Stimulated activated CD4-positive, alpha-beta T cell treated with anti-CD3 and anti-CD28 coated beads, Interleukin-12 subunit alpha, Interleukin-12 subunit beta, amount 100 ng/mL, for 4 hours (primary cell): ENCODE results near the gene TMCO1.
"Not testable (repeated sequence)": the region's sequence is repeated elsewhere in the genome, so short reads cannot be mapped to it uniquely, and the experiment has no call there.

Experiments used
- DNase-seq: peaks from one replicate; pipeline ENCODE4 v3.0.0-alpha.2; 2020

Gene TMCO1

DNA sequence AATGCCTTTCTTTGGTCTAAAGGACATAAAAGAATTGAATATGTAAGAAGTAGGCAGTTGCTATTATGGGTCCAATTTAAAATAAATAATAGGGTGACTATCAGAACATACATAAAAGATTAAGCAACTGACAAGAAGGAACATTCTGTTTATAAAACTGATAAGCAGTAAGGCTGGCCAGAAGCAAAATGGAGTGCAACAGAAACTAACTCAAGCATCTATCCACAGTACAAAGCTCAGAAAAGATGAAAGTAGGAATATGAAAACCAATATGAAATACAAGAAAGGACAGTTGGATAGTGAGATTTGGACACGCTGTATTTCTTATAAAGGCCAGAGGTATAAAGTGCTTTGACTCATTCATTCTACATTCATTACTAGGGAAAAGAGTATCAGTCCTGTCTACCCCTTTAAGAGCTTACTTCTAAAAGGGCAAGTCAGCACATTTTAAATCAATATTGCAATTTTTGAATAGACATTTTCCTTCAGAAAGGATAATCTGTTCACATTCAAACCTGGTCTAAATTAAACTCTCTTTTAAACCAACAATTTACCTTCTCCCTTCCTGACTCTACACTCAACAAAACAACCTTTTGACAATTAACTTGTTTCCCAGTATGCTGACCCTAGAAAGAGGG, 84.7 kb downstream of the TMCO1 start:
- DNase-seq = no peak

DNA sequence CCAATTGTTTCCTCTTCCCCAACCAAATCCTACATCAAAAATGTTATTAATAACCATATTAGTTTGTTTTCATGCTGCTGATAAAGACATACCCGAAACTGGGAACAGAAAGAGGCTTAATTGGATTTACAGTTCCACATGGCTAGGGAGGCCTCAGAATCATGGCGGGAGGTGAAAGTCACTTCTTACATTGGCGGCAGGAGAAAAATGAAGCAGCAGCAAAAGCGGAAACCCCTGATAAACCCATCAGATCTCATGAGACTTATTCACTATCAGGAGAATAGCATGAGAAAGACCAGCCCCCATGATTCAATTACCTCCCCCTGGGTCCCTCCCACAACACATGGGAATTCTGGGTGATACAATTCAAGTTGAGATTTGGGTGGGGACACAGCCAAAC, 87.9 kb downstream of the TMCO1 start:
- not testable (repeated sequence) for DNase-seq

DNA sequence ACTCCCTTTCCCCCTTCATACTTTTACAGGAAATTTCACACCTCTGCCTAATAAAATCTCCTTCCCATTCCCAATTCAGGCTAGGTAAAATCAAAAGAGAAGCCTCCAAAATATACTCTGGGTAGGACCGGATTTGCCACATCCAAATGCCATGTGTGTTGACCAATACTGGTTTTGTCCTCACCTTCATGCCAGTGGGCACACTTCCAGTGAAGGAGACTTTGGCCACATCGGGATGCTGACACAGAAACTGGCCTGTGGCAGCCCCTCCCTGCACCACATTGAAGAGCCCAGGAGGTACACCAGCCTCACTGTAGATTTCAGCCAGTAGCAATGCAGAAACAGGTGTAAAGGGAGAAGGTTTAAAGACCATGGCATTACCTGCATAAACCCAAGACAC, 88.4 kb downstream of the TMCO1 start:
- no peak for DNase-seq

DNA sequence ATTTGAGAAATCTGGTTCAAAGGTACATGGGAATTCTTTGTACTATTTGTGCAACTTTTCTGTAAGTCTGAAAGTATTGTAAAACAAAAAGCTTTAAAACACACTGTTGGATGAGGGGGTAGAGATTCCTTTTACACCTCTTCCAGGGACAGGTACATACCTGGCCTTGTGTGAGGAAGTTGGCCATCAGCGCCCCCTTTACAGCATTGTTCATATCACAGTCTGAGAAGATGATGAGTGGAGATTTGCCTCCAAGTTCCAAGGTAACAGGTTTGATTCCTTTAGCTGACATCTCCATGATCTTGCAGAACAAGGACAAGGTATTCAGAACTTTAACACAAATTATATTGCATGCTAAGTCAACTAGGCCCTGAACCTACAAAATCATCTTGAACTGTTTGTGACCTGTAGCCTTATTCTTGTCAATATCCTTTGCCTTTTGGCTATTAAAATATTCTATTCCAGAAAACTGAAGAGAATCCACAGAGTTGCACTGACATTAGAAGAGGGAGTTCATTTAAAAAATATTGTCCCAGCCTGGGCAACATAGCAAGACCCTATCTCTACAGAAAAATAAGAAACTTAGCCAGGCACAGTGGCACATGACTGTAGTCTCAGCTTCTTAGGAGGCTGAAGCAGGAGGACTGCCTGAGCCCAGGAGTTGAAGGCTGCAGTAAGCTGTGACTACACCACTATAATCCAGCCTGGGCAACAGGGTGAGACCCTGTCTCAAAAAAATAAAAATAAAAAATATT, 89.2 kb downstream of the TMCO1 start:
- DNase-seq = no peak

DNA sequence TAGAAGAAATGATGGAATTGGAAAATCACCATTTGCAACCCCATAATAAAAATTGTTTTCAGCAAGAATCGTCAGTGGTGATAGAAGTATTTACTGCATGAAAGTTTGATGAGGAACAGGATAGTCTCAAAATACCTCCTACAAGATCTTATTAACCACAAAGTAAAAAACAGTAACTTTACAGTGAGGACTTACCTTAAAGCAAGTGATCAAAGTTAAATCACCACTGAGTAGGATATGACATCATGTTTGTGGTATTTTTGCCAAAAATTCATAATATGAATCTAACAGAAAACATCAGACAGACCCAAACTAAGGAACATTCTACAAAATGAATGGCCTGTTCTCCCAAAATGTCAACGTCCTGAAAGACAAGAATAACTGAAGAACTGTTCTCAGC, 90.2 kb downstream of the TMCO1 start:
- DNase-seq = no peak
